Measurements from ENCODE around the gene NEK6.

Gene NEK6

DNA sequence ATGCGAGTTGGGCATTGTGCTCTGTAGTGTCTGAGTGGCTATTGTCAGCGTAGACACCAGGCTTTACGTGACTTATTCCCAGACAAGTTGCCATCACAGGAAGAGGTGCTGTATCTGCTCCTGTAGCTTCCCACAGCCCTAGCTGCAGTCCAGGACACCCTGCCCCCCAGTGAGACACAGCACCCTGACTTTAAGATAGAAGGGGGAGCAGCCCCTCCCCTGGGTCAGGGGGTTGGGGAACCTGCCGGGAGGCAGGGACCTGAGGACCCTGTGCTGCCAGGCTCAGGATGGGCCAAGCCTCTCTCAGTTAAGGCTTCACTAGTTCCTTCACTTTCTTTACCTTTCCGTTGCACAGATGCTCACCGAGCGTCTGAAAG is 75.4 kb downstream of the NEK6 start:
- no peak for TF ChIP-seq CREB1 (IDR thresholded peaks at IDR 0.05; ENCODE audit: low read depth)
- no peak for TF ChIP-seq FOXM1 (IDR thresholded peaks at IDR 0.05; ENCODE audit: borderline replicate concordance, low read depth)
- no peak for TF ChIP-seq CEBPB (IDR thresholded peaks at IDR 0.05)
- TF ChIP-seq YY1 (IDR thresholded peaks at IDR 0.05; ENCODE audit: low read depth) = no peak
- TF ChIP-seq, protein P1, sequence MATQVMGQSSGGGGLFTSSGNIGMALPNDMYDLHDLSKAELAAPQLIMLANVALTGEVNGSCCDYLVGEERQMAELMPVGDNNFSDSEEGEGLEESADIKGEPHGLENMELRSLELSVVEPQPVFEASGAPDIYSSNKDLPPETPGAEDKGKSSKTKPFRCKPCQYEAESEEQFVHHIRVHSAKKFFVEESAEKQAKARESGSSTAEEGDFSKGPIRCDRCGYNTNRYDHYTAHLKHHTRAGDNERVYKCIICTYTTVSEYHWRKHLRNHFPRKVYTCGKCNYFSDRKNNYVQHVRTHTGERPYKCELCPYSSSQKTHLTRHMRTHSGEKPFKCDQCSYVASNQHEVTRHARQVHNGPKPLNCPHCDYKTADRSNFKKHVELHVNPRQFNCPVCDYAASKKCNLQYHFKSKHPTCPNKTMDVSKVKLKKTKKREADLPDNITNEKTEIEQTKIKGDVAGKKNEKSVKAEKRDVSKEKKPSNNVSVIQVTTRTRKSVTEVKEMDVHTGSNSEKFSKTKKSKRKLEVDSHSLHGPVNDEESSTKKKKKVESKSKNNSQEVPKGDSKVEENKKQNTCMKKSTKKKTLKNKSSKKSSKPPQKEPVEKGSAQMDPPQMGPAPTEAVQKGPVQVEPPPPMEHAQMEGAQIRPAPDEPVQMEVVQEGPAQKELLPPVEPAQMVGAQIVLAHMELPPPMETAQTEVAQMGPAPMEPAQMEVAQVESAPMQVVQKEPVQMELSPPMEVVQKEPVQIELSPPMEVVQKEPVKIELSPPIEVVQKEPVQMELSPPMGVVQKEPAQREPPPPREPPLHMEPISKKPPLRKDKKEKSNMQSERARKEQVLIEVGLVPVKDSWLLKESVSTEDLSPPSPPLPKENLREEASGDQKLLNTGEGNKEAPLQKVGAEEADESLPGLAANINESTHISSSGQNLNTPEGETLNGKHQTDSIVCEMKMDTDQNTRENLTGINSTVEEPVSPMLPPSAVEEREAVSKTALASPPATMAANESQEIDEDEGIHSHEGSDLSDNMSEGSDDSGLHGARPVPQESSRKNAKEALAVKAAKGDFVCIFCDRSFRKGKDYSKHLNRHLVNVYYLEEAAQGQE (IDR thresholded peaks at IDR 0.05; ENCODE audit: low read depth) = no peak
- TF ChIP-seq TAF1 (IDR thresholded peaks at IDR 0.05; ENCODE audit: low read depth) = no peak
- no peak for TF ChIP-seq NFIC (IDR thresholded peaks at IDR 0.05)

DNA sequence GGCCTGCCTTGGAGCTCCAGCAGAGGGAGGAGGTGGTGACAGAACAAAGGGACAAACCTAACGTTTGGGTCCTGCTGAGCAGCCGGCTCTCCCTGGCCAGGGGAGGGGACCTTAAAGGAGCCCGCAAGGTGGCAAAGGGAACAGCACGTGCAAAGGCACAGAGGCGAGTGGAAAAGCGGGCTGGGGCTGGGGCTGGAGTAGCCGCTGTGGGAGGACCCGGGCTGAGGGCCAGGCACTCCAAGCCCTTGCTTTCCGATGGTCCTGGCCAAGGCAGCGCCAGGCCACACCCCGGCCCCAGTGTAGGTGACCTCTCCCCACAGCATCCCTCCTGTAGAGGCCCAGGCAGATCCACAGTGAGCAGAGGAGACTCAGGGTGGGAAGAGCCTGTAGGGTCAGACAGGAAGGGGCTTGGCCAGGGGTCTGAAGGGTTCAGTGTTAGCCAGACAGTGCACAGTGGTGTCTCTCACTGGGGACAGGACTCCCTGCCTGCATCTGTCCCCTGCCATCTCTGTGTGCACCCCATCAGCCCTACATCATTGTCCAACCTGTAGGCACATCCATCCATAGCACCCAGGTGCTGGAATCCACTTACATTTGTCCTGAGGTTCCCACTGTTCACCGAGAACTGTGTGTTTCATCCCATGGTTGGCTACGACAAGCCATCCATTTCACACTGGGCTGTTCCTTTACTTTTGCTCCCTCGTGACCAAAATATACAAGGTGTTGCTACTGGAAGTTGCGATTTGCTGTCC is 77.0 kb downstream of the NEK6 start:
- TF ChIP-seq TCF12 (IDR thresholded peaks at IDR 0.05; ENCODE audit: low read depth) (no peak), CREB1 (IDR thresholded peaks at IDR 0.05; ENCODE audit: low read depth) (no peak), CEBPB (IDR thresholded peaks at IDR 0.05) (no peak), ZBTB7A (IDR thresholded peaks at IDR 0.05; ENCODE audit: low read depth) (no peak), YY1 (IDR thresholded peaks at IDR 0.05; ENCODE audit: low read depth) (no peak), NFIC (IDR thresholded peaks at IDR 0.05) (no peak), EP300 (IDR thresholded peaks at IDR 0.05; ENCODE audit: borderline replicate concordance) (no peak), RAD21 (IDR thresholded peaks at IDR 0.05; ENCODE audit: low read depth) (no peak), TAF1 (IDR thresholded peaks at IDR 0.05; ENCODE audit: low read depth) (no peak), TEAD4 (IDR thresholded peaks at IDR 0.05) (no peak), EGR1 (IDR thresholded peaks at IDR 0.05) (no peak), FOXM1 (IDR thresholded peaks at IDR 0.05; ENCODE audit: borderline replicate concordance, low read depth) (no peak)
- TF ChIP-seq, protein P2, sequence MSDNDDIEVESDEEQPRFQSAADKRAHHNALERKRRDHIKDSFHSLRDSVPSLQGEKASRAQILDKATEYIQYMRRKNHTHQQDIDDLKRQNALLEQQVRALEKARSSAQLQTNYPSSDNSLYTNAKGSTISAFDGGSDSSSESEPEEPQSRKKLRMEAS (IDR thresholded peaks at IDR 0.05) = no peak
- TF ChIP-seq, protein P1 (IDR thresholded peaks at IDR 0.05; ENCODE audit: low read depth) = no peak

DNA sequence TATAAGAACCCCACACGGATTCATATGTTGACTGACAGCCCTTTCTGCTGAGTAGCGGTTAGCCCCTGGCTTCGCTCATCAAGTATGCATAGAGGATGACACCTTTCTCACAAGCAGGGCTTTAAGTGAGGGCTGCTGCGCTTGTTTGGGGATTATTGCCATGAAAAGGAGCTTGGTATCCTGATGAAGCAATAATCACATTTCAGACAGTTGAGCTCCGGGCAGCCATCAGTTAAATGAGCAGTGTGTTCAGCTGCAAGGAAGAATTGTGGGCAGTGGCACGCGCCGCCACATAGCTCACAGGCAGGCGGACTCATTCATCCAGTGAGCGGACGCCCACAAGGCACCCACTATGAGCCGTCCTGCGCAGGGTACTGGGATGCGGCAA is 77.6 kb downstream of the NEK6 start:
- no peak for TF ChIP-seq EGR1 (IDR thresholded peaks at IDR 0.05)
- TF ChIP-seq, protein P3, sequence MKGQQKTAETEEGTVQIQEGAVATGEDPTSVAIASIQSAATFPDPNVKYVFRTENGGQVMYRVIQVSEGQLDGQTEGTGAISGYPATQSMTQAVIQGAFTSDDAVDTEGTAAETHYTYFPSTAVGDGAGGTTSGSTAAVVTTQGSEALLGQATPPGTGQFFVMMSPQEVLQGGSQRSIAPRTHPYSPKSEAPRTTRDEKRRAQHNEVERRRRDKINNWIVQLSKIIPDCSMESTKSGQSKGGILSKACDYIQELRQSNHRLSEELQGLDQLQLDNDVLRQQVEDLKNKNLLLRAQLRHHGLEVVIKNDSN (IDR thresholded peaks at IDR 0.05) = no peak

DNA sequence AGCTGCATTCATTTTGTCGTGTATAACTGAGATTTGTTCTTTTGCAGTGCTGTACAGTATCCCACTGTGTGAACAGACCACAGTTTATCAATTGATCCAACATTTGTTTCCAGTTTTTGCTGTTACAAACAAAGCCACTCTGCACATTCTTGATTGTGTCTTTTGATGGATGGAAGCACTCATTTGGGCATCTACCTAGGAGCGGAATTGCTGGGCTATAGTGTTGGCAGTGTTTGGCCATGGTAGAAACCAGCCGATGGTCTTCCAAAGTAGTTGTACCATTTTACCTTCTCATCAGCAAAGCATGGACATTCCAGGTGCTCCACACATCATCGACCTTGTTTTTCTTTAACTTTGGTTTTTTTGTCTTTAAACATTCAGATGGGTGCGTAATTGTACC is 79.8 kb downstream of the NEK6 start:
- TF ChIP-seq, protein P1 (IDR thresholded peaks at IDR 0.05; ENCODE audit: low read depth) = no peak
- no peak for TF ChIP-seq TCF12 (IDR thresholded peaks at IDR 0.05; ENCODE audit: low read depth)
- no peak for TF ChIP-seq ZBTB7A (IDR thresholded peaks at IDR 0.05; ENCODE audit: low read depth)
- TF ChIP-seq, protein P3 (IDR thresholded peaks at IDR 0.05) = no peak
- TF ChIP-seq, protein P2 (IDR thresholded peaks at IDR 0.05) = no peak
- TF ChIP-seq CREB1 (IDR thresholded peaks at IDR 0.05; ENCODE audit: low read depth) = no peak
- no peak for TF ChIP-seq EGR1 (IDR thresholded peaks at IDR 0.05)
- no peak for TF ChIP-seq TAF1 (IDR thresholded peaks at IDR 0.05; ENCODE audit: low read depth)
- TF ChIP-seq EP300 (IDR thresholded peaks at IDR 0.05; ENCODE audit: borderline replicate concordance) = no peak
- no peak for TF ChIP-seq FOXM1 (IDR thresholded peaks at IDR 0.05; ENCODE audit: borderline replicate concordance, low read depth)
- no peak for TF ChIP-seq CEBPB (IDR thresholded peaks at IDR 0.05)
- no peak for TF ChIP-seq RAD21 (IDR thresholded peaks at IDR 0.05; ENCODE audit: low read depth)
- TF ChIP-seq YY1 (IDR thresholded peaks at IDR 0.05; ENCODE audit: low read depth) = no peak
- TF ChIP-seq NFIC (IDR thresholded peaks at IDR 0.05) = no peak
- no peak for TF ChIP-seq TEAD4 (IDR thresholded peaks at IDR 0.05)

Data from Ishikawa (cell line).